ENCODE results near the gene MRPL53. TPM values are rescaled to one million over a fixed set of nuclear protein-coding genes. Genes with fewer than 3 reads are reported as not detected.
A peak's percentile ranks its signal among the peaks of the same experiment; 100 is the strongest.

The MRPL53 gene
- total and polyA plus RNA-seq, 2 of the 13 experiments (the other 11 are each of a cell fraction or from before 2014, with no cell fraction given) = 34.3 to 51.9 TPM

GRCh38 chr2:74440378-74441169, 31.9 kb downstream of the MRPL53 start (continued):
- TF ChIP-seq CREBL2 (CRISPR knock-in tag; IDR thresholded peaks at IDR 0.05; ENCODE audit: borderline replicate concordance) = peak; percentile 28; the same call in 1 of the 2 replicates
- TF ChIP-seq MTF1 (CRISPR knock-in tag; IDR thresholded peaks at IDR 0.05) = no peak
- TF ChIP-seq ATAD3A (CRISPR knock-in tag; IDR thresholded peaks at IDR 0.05) = no peak
- TF ChIP-seq ZNF619 (CRISPR knock-in tag; IDR thresholded peaks at IDR 0.05) = peak; percentile 87
- no peak for TF ChIP-seq ATM (IDR thresholded peaks at IDR 0.05; ENCODE audit: borderline replicate concordance)
- no peak for TF ChIP-seq NFE2L2 (IDR thresholded peaks at IDR 0.05; ENCODE audit: low read length)
- peak; percentile 76 for TF ChIP-seq ARNTL (CRISPR knock-in tag; IDR thresholded peaks at IDR 0.05)
- peak; percentile 45; the same call in 1 of the 2 replicates for TF ChIP-seq ZBTB43 (CRISPR knock-in tag; conservative IDR thresholded peaks at IDR 0.05)
- TF ChIP-seq ARID4A (CRISPR knock-in tag; IDR thresholded peaks at IDR 0.05; ENCODE audit: borderline replicate concordance) = peak; percentile 85
- TF ChIP-seq ZBTB3 (CRISPR knock-in tag; IDR thresholded peaks at IDR 0.05; ENCODE audit: borderline replicate concordance, low read depth) = peak; percentile 69
- peak; percentile 66; the same call in 1 of the 2 replicates for TF ChIP-seq ZNF589 (CRISPR knock-in tag; conservative IDR thresholded peaks at IDR 0.05)
- TF ChIP-seq GTF3A (CRISPR knock-in tag; conservative IDR thresholded peaks at IDR 0.05) = peak; percentile 65; the same call in 1 of the 2 replicates
- TF ChIP-seq TCF7L2 (IDR thresholded peaks at IDR 0.05; ENCODE audit: low read depth, low read length) = no peak
- peak; percentile 44; the same call in 1 of the 2 replicates for TF ChIP-seq GATAD1 (CRISPR knock-in tag; IDR thresholded peaks at IDR 0.05)
- TF ChIP-seq ZNF670 (CRISPR knock-in tag; IDR thresholded peaks at IDR 0.05; ENCODE audit: borderline replicate concordance) = 0 out of 2 replicates have a peak, but pooled peaks have one; percentile 48
- no peak for TF ChIP-seq SRSF9 (IDR thresholded peaks at IDR 0.05; ENCODE audit: borderline replicate concordance, insufficient read depth, low read depth, low read length, poor library complexity, severe bottlenecking)
- TF ChIP-seq HHEX (CRISPR knock-in tag; IDR thresholded peaks at IDR 0.05) = no peak
- peak; percentile 69; the same call in 1 of the 2 replicates for TF ChIP-seq AFF4 (CRISPR knock-in tag; IDR thresholded peaks at IDR 0.05)
- TF ChIP-seq ZNF441 (CRISPR knock-in tag; IDR thresholded peaks at IDR 0.05; ENCODE audit: borderline replicate concordance) = peak; percentile 88; the same call in 1 of the 2 replicates
- TF ChIP-seq ZNF451 (CRISPR knock-in tag; IDR thresholded peaks at IDR 0.05) = peak; percentile 80; the same call in 1 of the 2 replicates

Measured in HepG2 (cell line).